Umbilical cord (tissue), 2 donors: Measurements from ENCODE around the gene RACK1. TPM values are rescaled to one million over a fixed set of nuclear protein-coding genes. Genes with fewer than 3 reads are reported as not detected.

ENCODE experiments used
- DNase-seq: peaks from one replicate; pipeline ENCODE4 v3.0.0-alpha.2; 2015; ENCODE audit warnings: low spot score
- total RNA-seq: library from RNA; depleted of rRNA; stranded (reverse); fragments of >200 nt; gene quantifications from one replicate; pipeline ENCODE4 v1.2.3, GENCODE V29; 2014; ENCODE audit warnings: low replicate concordance; ENCODE audit not compliant: insufficient read depth

Gene RACK1
- total RNA-seq, 1 donor from 2014 or later, result 2,337 TPM

DNA sequence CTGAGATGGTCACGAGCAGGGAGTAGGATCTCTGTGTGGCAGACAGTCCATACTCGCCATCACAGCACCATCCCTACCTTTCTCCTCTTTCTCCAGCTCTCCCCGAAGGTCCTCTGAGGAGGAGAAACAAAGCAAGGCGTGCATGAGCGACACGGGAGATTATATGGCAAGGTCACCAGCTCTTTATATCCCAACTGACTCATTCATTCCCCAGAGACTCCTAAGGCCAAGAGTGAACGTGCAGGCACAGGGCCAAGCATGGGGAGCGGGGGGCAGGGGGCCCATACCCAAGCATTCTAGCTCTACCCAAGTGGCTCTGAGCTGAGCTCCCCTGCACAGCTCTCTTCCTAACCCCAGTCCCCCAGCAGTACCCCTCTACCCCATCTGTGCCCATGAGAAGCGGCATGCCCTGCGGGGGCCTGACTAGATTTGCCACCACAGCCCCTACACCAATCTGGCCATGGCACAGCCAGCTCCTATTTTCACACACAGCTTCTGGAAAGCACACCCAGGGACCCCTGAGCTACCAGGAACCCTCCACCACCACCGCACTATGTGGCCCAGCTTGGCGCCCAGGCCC is 45.5 kb downstream of the RACK1 start:
- DNase-seq, result no peak

DNA sequence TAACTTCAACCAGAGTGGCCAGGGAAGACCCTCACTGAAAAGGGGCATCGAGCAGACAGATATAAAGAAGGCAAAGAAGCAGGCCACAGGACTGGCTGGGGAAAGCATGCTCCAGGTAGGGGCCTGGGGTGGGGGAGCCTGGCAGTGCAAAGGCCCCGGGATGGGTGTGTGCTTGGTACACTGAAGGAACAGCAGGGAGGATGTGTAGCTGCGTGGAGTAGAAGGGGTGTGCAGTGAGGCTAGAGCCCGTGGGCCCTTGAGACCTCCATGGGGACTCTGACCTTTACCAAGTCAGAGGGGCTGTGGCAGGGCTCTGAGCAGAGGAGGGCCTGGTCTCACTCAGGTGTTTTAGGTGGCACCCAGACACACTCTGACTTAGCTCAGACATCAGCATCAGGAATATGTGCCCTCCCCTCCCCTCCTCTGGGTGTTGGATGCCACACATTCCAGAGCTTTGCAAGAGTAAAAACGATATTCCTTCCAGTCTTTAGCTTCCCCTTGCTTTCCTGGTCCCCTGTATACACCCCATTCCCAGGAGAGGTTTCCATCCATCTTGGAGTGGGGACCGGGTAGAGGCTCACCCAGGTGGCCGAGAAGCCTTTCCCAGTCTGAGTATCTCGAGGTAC is 46.3 kb downstream of the RACK1 start:
- DNase-seq, result no peak

DNA sequence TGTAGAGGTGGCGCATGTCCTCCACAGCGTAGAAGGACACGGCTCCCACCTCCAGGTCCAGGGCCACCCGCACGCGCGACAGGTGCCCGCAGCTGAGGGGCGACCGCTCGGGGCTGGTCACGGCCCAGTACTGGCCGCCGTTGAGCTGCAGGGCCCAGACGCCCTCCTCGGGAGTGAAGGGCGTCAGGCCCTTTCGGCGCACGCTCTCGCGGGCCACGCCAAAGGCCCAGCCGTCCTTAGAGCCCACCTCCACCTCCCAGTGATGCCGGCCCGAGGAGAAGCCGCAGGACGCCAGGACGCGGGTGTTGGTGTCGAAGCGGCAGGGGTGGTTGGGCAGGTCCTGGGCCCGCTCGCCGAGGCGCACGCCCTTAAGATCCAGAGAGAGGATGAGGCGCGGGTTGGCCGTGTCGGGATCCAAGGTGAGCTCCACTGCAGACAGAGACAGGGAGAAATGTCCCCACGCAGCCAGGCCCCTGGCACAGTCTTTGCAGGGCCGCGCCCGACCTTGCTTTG is 48.4 kb downstream of the RACK1 start:
- no peak for DNase-seq

DNA sequence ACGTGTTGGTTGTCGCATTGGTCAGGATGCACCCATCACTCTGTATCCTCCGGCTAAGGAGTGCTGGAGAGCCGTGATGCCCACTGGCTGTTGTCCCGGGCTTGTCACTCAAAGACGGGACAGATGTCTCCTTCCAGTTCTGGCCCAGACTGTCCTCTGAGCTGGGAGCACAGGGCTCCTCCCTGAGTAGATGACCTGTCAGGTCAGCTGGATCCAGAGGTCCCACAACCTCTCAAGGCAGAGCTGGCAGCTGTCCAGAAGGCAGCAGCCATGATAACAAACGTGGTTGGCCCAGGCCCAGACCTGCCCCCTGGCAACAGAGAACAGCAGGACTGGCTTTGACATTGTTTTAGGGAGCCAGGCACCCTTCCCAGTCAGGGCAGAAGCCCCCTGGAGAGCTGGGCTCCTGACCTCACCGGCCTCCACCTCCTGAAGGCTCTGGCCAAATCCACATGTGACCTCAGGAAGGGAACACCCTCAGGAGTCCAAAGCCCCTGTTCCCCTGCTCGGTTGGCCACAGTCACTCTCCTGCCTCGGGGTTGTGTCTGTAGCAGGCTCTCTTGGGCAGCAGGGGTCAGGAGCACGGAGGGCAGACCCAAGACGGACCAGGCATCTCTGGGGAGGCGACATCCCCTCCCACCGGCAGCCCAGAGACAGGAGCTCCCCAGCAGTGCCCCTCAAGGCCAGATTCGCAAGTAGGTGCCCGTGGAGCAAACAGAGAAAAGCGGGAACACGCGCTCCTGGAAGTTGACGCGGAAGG is 49.0 kb downstream of the RACK1 start:
- DNase-seq, result no peak

DNA sequence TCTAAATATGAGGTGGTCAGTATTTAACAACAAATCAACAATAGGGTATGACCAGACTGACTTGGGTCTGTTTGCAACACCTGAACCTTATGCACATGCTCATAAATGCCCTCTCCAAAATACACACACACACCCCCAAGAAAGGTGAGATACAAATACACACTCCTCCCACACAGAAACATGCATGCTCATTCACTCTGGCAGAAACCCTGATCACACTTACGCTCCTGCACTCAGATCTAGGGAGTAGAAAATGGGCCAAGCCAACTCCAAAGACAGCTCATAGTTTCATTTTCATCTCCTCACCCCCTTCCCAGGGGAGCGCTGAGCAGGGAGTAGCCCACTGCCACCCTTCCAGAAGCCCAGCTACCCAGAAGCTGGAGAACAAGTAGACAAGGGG is 50.0 kb downstream of the RACK1 start:
- no peak for DNase-seq

DNA sequence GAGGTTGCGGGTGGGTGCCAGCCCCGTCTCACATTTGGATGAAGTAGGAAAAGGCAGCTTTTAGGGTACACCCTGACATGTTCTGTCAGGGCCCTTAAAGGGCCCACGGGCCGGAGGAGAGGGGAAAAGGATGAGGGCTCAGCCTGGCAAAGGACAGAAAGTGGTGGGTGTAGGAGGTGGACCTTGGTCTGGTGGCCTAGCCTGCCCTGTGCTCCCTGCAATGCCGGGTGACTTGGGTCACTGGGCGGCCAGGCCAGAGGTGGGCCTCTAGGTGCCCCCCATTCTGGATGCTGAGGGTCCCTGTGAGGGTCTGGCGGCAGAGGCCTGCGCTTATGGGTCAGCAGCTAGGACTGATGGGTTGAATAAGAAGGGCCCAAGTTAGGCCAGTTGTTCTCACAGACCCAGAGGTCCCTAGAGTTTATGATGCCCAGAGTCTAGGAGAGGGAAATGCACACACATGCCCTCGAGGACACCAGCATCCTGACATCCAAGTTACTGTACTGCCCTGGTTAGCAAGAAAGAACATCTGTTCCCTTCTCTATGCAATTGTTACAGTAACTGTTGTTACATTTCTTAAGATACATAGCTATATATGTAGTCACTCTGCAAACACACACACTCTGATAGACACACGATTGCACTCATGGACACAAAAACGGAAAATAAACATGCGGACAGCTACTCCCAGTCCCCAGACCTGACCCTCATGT is 51.2 kb downstream of the RACK1 start:
- DNase-seq, result no peak

DNA sequence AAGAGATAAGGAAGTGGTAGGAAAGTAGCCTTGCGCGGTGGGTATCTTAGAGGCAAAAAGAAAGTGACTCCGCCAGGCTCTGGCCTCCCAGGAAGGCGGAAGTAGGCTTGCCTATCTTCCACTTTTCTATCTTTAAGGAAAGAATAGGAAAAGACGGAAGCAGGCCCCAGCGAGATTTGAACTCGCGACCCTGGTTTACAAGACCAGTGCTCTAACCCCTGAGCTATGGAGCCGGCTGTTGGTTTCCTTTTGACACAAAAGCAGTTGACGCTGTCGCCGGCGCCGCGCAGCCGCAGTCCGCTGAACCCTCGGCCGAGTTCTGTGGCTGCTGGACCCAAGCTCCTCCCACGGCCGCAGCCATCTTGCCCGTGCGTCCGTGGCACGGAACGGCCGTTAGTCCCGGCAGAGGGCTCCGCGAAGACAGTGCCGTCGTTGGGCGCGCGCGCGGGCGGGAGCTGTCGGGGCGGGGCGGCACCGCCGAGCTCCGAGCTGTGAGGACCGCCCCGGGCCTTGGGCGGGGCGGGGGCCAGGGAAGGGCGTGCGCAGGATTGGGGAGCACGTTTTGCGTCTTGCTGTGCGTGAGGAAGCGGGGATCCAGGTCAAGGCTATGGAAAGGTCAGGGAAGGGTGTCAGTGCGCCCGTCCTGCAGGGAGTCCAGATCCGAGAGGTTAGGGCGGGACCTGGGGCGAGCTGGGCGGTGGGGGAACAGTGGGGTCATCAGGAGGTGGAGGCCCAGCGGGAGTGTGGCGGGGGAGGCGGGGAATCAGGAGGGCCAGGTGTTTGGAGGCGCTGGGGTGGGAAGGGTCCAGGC is 52.0 kb downstream of the RACK1 start:
- peak; percentile 98 for DNase-seq

DNA sequence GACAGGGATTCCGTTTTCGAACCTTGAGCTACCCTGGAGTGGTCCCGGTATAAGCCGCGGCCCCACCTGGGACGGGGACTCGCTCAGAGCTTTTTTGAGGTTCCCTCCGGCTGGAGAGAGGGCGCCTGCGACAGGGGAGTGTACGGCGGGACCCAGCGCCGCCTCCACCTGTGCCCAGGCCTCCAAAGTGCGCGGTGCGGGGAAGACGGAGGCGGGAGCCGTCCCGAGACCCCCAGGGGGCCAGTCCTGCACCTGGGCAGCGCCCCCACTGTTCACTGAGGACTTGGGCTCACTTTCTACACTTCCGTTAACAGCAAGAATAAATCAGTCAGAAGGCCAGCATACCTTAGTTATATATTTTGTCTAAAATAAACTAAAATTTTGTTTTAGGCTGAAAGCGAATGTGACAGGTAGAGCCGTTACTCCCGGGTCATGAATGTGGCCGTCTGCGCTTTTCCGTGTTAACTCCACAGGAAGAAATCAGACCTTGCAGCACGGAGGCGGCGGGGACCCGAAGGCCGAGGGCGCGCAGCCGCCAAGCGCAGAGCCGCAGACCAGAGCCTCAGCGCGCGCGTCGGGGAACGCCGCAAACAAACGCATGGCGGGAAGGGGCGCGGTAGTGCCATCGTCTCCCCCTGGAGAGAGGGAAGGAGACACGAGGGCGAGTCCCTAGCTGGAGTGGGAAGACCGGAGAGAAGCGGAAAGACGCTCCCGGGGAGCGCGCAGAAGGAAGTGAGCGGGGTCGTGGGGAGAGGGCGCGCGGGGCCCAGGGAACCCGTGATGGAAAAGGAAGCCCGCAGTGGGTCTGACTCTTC is 52.8 kb downstream of the RACK1 start:
- DNase-seq, result no peak

DNA sequence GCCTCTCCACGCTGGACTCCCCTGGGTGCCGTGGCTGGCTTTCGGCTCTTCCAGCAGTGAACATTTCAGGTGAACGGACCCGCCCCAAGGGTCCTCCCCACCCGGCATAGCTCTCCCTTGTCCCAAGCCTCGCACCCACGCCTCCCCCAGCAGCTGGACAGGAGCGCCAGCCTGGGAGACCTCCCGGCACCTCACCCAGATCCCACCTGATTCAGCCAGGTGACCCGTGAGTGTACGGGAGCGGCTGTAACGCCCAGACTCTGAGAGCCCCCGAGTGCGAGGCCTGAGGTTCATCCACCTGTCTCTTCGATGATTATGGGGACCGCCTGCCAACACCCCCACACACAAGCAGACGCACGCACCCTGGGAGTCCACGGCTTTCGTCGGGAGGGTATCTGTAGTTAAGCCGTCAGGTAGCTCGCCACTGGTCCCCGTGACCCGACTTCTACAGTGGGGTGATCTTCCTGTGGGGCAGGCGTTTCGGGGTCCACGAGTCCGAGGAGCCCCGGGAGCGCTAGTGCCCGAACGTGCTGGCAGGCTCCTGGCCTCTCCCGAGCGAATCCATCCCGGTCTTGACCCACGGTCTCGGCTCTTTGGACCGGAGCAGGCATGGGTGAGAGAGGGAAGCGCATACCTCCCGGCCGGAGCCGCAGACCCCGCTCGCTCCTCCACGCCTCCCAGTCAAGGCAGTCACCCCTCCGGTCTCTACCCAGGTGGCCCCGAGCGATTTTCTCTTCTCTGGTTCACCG is 53.6 kb downstream of the RACK1 start:
- DNase-seq, result no peak

DNA sequence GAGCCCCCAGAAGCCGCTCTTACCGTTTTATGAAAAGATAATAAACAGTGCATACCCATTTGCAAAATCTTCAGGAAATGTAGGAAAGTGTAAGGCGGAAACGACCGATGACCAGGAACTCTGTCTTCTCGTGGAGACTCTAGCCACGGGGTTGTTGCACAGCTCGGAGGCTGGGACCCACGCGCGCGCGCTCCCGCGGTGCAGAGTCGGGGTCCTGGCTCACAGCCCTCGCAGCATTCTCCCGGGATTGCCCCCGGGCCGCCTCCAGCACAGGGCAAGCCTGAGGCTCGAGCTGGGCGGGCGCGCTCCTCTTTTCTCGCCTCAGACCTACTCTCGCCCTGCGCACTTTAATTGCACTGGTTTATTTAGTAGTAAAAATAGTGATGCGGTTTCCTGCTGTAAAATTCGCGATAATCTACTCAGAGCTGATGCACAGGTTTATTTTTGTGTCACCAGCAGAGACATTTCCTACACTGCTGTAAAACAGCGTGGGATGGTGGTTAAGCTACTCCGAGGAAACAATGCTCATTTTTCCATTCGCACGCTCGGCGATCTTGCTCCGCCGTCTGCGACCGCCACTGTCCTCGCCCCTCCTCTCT is 54.2 kb downstream of the RACK1 start:
- peak; percentile 30 for DNase-seq

DNA sequence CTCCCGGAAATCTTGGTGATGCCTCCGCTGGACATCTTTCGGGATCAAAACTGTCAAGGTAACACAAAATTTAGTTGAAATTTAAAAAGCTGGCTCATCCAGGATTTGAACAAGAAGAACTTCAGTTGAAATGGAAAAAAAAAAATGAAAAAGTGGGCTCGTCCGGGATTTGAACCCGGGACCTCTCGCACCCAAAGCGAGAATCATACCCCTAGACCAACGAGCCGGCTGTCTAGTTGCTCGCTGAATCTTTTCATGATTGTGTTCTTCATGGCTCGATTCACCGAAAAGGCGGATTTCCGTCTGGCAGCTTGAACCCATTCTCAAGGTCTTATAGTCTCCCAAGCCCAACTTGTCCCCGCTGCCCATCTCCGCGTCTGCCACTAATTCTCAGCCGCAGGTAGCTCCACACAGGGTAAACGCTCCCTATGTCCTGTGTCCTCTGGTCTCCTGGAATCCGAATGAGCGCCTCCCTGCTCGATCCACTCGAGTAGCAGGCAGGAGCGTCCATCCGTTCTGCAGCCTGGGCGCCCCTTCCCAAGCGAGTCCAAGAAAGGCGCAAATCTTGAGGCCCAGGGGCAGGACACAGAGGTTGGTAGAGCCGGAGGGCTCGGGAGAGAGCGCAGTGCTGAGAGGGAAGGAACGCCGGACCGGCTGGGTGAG is 54.9 kb downstream of the RACK1 start:
- peak; percentile 91 for DNase-seq

DNA sequence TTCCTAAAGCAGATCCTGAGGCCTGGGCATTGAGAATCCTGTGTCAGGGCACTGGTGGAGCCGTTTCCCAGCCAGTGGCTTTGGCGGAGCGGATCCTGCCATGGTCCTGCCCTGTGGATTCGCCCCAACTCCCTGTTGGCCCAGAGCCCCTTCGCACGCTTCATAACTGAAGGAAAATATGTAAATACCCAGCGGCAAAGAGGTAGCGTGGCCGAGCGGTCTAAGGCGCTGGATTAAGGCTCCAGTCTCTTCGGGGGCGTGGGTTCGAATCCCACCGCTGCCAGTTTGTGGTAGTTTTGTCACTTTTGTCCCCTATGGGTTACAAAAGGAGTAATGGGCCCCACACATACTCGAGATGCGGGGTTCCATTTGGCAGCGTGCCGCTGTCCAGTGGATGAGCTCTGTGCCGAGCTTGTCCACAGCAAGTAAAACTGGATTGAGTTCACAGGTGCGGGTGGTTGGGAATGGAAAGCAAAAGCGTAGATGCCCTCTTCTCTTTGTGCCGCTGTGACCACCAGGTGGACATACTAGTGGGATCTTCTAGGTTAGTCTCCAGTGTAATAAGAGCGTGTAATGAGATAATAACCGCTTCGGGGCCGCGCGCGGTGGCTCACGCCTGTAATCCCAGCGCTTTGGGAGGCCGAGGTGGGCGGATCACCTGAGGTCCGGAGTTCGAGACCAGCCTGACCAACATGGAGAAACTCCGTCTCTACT is 56.0 kb downstream of the RACK1 start:
- peak; percentile 84 for DNase-seq

DNA sequence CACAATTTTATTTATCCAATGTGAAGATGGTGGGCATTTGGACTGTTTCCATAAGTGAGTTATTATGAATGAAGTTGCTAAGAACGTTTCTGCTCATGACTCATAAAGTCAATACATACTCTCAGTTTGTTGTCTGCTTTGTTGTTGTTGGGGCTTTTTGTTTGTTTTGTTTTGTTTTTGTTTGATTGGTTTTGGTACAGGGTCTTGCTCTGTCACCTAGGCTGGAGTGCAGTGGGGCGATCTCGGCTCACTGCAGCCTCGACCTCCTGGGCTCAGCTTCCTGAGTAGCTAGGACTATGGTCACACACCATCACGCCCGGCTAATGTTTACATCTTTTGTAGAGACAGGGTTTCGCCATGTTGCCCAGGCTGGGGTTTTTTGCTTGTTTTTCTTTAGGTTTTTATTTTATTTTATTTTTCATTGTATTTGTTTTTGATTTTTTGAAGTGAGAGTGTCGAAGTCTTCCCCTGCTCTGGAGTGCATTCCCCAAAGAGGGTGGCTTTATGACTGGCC is 56.7 kb downstream of the RACK1 start:
- no peak for DNase-seq

Other genes starting within 250 kb of the RACK1 start
- 7.0 TPM for gene BTNL9, start 203.6 kb downstream of the RACK1 start, total RNA-seq
- gene OR2V1, start 112.7 kb downstream of the RACK1 start, total RNA-seq, result 0.96 TPM
- 2.4 TPM for gene OR2V2, start 96.3 kb downstream of the RACK1 start, total RNA-seq
- 2.2 TPM for gene TRIM7, start 38.7 kb downstream of the RACK1 start, total RNA-seq
- 18.1 TPM for gene TRIM41, start 20.6 kb downstream of the RACK1 start, total RNA-seq
- 41.9 TPM for gene TRIM52, start 17.2 kb upstream of the RACK1 start, total RNA-seq
- not detected for gene OR4F3, start 123.4 kb upstream of the RACK1 start, total RNA-seq